Uterus (tissue), 2 donors: ENCODE measurements around the gene C21orf91.

Source experiments
- POLR2A ChIP-seq, 2 donors: fragments of 450-650 bp; IDR thresholded peaks; one replicate each; pipeline ENCODE4 v1.6.1; 2016; ENCODE audit warnings: antibody characterized with exemption in 2 of 2, mild to moderate bottlenecking in 1 of 2, moderate library complexity in 1 of 2
- TF ChIP-seq, protein P1 (sequence below), 4 experiments: fragments of 200-600 bp in 2 of 4; fragments of 450-650 bp in 2 of 4; sonication (generic) in 2 of 4; IDR thresholded peaks; one replicate each; pipeline ENCODE4 v1.5.1; 2016 to 2019; ENCODE audit warnings: antibody characterized with exemption in 4 of 4, mild to moderate bottlenecking in 2 of 4, moderate library complexity in 1 of 4

DNA sequence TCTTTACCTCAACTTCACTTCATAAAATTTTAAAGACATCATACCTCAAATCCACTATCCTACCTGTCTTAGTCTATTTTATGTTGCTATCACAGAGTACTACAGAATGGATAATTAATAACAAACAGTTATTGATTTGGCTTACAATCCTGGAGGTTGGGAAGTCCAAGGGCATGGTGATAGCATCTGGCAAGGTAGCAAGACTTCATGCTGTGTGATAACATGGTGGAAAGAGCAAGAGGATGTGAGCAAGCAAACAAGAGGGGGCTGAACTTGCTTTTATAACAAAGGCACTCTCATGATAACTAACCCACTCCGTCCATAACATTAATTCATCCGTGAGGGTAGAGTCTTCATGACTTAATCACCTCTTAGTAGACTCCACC lies 33.8 kb downstream of the C21orf91 start:
- TF ChIP-seq, protein P1, sequence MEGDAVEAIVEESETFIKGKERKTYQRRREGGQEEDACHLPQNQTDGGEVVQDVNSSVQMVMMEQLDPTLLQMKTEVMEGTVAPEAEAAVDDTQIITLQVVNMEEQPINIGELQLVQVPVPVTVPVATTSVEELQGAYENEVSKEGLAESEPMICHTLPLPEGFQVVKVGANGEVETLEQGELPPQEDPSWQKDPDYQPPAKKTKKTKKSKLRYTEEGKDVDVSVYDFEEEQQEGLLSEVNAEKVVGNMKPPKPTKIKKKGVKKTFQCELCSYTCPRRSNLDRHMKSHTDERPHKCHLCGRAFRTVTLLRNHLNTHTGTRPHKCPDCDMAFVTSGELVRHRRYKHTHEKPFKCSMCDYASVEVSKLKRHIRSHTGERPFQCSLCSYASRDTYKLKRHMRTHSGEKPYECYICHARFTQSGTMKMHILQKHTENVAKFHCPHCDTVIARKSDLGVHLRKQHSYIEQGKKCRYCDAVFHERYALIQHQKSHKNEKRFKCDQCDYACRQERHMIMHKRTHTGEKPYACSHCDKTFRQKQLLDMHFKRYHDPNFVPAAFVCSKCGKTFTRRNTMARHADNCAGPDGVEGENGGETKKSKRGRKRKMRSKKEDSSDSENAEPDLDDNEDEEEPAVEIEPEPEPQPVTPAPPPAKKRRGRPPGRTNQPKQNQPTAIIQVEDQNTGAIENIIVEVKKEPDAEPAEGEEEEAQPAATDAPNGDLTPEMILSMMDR (IDR thresholded peaks at IDR 0.05): no peak
- no peak for TF ChIP-seq POLR2A (IDR thresholded peaks at IDR 0.05)
